Activated CD4-positive, alpha-beta T cell treated with anti-CD3 and anti-CD28 coated beads, Interleukin-10, Interleukin-2, amounts not matched to agents 100 ng/mL and 50 ng/mL, durations not matched to agents 16 hours and 8 hours (primary cell): Measurements from ENCODE around the gene SLC6A3.
"Not testable (repeated sequence)": the region's sequence is repeated elsewhere in the genome, so short reads cannot be mapped to it uniquely, and the experiment has no call there.

ENCODE experiments used
- DNase-seq: peaks from one replicate; pipeline ENCODE4 v3.0.0-alpha.2; 2020

Gene SLC6A3

GRCh38 chr5:1385395-1386273 is 59.6 kb downstream of the SLC6A3 start:
- DNase-seq, result peak; percentile 85

GRCh38 chr5:1384521-1384920 is 60.7 kb downstream of the SLC6A3 start:
- no peak for DNase-seq

GRCh38 chr5:1383886-1384401 is 61.3 kb downstream of the SLC6A3 start:
- DNase-seq, result no peak

GRCh38 chr5:1383344-1383743 is 61.9 kb downstream of the SLC6A3 start:
- no peak for DNase-seq

GRCh38 chr5:1382248-1382700 is 63.0 kb downstream of the SLC6A3 start:
- no peak for DNase-seq

GRCh38 chr5:1381370-1382247 is 63.6 kb downstream of the SLC6A3 start:
- no peak for DNase-seq

- no peak for DNase-seq
These were observed 64.3 kb downstream of the SLC6A3 start for GRCh38 chr5:1380910-1381309.

- peak; percentile 59 for DNase-seq
These were observed 65.0 kb downstream of the SLC6A3 start for GRCh38 chr5:1380011-1380817.

GRCh38 chr5:1378866-1379659 is 66.2 kb downstream of the SLC6A3 start:
- DNase-seq, result no peak

GRCh38 chr5:1378096-1378495 is 67.1 kb downstream of the SLC6A3 start:
- no peak for DNase-seq

- DNase-seq, result no peak
These were observed 68.3 kb downstream of the SLC6A3 start for GRCh38 chr5:1376981-1377380.

- no peak for DNase-seq
These were observed 69.1 kb downstream of the SLC6A3 start for GRCh38 chr5:1375871-1376810.

- DNase-seq, result no peak
These were observed 70.6 kb downstream of the SLC6A3 start for GRCh38 chr5:1374679-1375055.

- no peak for DNase-seq
These were observed 71.1 kb downstream of the SLC6A3 start for GRCh38 chr5:1374030-1374678.

- not testable (repeated sequence) for DNase-seq
These were observed 73.3 kb downstream of the SLC6A3 start for GRCh38 chr5:1371972-1372342.

GRCh38 chr5:1371218-1371971 is 73.8 kb downstream of the SLC6A3 start:
- DNase-seq, result no peak

GRCh38 chr5:1370006-1370405 is 75.2 kb downstream of the SLC6A3 start:
- DNase-seq, result no peak

- no peak for DNase-seq
These were observed 76.5 kb downstream of the SLC6A3 start for GRCh38 chr5:1368756-1369155.

- no peak for DNase-seq
These were observed 77.0 kb downstream of the SLC6A3 start for GRCh38 chr5:1368236-1368635.
